HG03565 (cell line): ENCODE data around the gene NDUFAF3.
A peak's percentile ranks its signal among the peaks of the same experiment; 100 is the strongest.
"Not testable (repeated sequence)": the region's sequence is repeated elsewhere in the genome, so short reads cannot be mapped to it uniquely, and the experiment has no call there.

ENCODE experiments used
- ATAC-seq: cut with Tn5 transposase; IDR thresholded peaks from one replicate; pipeline ENCODE4 v1.9.1; 2021; ENCODE audit warnings: mild to moderate bottlenecking, moderate library complexity; ENCODE audit not compliant: unreplicated experiment

The NDUFAF3 gene

DNA sequence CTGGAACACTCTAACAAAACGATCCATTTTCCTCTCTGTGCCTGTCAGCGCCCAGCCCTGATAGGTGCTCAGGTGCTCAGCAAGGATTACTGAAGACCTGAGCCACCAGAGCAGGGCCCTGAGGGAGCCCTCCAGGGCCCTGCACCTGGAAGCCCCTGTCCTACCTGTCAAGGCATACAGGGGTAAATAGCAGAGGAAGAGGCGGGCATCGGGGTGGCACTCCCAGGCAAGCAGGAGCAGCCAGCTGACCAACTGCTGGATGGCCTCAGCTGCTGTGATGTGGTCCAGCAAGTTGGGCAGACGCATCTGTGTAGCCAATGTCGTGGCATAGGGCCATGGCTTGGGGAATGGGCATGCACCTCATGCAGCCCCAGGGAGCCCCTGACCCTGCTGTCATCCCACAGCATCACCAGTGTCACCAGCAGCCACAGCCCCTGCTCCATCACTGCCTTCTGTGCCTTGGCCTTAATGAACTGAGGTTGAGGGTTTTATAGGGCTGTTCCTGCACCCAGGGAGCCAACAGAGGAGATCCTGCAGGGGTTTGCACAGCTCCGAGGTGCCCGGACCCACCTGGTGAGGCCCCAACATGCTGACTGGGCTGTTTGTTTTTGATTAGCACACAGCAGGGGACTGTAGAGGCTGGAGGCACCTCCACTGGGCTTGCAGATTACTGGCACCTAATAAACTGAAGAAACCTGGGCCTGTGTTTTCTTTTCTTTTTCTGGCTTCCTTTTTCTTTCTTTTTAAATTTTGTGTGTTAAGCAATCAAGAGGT lies 22.6 kb upstream of the NDUFAF3 start:
- ATAC-seq: no peak

DNA sequence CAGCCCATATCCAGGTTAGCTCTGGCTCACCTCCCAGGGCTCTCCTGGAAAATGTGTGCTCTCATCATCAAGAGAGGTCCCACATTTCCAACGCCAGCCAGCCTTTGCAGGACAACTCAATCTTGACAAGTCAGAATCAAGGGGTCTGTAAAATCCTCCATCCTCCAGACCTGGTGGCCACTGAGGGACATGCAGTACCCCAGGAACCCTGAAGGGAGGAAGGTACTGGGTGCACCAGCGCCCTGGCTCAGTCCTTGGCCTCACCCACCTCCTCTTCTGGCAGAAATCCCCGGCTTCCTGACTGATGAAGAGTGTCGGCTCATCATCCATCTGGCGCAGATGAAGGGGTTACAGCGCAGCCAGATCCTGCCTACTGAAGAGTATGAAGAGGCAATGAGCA lies 20.8 kb upstream of the NDUFAF3 start:
- no peak for ATAC-seq

DNA sequence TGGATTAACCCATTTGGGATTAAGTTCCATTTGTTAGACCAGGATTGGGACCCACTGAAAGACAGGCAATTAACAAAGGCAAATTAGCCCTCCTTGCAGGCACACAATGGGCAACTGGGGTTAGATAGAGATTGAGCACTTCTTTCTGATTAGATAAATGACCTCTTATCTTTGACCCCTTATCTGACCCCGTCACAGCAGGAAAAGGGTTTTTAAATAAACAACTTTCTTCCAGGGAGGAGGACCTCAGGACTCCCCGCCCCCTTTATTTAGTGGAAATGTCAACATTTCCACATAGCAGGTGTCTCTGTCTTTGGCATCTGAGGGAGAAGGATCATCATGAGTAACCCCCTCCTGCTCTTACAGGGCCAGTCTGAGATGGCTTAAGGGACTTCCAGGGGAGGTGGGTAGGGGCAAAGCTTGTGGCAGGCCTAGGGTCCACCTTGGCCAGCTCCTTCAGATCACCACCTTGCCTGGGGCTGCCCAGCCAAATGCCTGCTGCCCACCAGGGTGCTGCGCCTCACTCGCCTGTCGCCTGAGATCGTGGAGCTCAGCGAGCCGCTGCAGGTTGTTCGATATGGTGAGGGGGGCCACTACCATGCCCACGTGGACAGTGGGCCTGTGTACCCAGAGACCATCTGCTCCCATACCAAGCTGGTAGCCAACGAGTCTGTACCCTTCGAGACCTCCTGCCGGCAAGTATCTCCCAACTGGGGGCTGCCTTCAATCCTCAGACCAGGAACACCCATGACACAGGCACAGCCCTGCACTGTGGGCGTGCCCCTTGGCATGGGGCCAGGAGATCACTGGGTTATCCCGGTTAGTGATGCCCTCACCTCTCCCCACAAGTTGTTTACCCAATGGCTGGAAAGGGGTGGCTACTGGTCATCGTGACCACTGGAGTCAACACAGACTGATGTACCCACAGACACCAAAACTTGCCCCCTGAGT lies 17.3 kb upstream of the NDUFAF3 start:
- no peak for ATAC-seq

- ATAC-seq: no peak
Observed at GRCh38 chr3:49005303-49005680, 16.6 kb upstream of the NDUFAF3 start.

GRCh38 chr3:49005998-49006397 lies 15.9 kb upstream of the NDUFAF3 start:
- ATAC-seq: no peak

DNA sequence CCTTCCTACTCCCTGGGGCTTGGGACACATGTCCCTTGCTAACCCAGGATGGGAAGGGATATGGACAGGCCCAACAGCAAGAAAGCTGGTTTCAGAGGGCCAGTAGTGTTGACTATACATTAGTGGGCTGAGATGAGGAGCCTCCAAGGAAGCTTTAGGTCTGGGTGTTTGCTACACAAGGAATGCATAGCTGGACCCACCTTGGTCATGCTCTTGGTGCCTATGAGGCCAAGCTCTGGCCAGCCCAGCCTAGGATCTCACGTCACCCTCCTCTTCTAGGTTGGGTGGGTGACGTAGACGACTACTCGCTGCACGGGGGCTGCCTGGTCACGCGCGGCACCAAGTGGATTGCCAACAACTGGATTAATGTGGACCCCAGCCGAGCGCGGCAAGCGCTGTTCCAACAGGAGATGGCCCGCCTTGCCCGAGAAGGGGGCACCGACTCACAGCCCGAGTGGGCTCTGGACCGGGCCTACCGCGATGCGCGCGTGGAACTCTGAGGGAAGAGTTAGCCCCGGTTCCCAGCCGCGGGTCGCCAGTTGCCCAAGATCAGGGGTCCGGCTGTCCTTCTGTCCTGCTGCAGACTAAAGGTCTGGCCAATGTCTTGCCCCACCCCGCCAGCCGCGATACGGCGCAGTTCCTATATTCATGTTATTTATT lies 15.4 kb upstream of the NDUFAF3 start:
- ATAC-seq: no peak

GRCh38 chr3:49007068-49007770 lies 14.7 kb upstream of the NDUFAF3 start, which contains the start of gene WDR6:
Gene WDR6 (plus strand): TSS chr3:49007391. CDS start chr3:49007432, 41 bp downstream.
- ATAC-seq: peak; percentile 85

DNA sequence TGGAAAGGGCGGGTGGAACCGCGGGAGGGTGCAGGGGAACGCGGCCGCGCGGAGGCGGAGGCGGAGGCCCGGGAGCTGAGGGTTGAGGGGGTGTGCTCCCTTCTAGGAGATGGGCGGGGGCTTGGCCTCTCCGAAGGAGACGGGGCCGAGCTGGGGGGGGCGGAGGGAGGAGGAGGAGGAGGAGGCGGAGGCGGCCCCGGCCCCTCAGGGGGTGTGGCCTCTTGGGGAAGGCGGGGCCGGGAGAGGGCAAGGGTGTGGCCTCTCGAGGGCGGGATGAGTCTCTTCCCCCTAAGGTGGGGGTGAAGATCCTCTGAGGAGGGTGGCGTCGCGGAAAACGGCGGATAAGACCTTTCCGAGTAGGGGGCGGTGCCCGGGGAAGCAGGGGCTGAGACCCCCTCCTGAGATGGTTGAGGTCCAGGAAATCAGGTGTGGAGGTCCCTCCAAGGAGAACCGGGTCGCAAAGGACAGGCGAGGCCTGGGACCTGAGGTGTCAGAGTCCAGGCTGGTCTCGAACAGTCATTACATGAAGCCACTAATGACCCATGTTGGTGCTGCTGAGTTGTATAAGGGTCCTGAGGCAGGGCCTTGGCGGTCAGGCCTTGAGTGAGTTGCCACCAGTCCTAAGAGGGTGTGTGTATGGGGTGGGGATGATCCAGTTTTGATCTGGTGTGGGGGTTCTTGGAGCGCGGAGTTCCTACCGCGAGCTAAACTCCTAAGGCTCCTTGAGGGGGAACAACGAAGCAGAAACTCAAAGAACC lies 14.0 kb upstream of the NDUFAF3 start:
- peak; percentile 22 for ATAC-seq

DNA sequence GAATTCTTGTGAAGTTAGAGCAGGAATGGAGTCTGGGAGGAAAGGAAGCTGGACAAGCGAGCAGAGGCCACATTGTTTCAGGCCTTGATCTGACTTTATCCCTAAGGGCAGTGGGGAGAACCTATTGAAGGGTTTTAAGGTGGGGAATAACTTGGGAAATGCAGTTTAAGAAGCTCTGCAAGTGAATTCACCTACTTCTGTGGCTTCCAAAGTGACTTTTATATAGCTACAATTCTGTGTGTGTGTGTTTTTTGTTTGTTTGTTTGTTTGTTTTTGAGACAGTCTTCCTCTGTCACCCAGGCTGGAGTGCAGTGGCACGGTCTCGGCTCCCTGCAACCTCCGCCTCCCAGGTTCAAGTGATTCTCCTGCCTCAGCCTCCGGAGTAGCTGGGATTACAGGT lies 13.3 kb upstream of the NDUFAF3 start:
- ATAC-seq: not testable (repeated sequence)

DNA sequence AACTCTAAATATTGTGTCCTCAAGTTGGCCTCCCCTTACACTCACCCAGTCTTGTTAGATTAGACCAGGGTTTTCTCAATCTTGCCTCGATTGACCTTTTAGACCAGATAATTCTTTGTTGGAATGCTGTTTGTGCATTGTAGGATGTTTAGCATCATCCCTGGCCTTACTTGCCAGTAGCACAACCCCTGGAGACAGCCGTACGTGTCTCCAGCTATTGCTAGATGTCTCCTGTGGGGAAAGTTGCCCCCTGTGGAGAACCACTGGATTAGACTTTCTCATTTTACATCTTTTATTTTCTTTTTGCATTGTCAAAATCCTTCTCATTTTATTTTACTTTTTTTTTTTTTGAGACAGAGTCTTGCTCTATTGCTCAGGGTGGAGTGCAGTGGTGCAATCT lies 12.5 kb upstream of the NDUFAF3 start:
- no peak for ATAC-seq

DNA sequence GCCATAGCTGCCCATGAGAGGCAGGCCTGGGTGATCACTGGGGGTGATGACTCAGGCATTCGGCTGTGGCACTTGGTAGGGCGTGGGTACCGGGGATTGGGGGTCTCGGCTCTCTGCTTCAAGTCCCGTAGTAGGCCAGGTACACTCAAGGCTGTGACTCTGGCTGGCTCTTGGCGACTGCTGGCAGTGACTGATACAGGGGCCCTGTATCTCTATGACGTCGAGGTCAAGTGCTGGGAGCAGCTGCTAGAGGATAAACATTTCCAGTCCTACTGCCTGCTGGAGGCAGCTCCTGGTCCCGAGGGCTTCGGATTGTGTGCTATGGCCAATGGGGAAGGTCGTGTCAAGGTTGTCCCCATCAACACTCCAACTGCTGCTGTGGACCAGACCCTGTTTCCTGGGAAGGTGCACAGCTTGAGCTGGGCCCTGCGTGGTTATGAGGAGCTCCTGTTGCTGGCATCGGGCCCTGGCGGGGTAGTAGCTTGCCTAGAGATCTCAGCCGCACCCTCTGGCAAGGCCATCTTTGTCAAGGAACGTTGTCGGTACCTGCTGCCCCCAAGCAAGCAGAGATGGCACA lies 9.4 kb upstream of the NDUFAF3 start:
- no peak for ATAC-seq

GRCh38 chr3:49013113-49013737 lies 8.7 kb upstream of the NDUFAF3 start:
- ATAC-seq: no peak

DNA sequence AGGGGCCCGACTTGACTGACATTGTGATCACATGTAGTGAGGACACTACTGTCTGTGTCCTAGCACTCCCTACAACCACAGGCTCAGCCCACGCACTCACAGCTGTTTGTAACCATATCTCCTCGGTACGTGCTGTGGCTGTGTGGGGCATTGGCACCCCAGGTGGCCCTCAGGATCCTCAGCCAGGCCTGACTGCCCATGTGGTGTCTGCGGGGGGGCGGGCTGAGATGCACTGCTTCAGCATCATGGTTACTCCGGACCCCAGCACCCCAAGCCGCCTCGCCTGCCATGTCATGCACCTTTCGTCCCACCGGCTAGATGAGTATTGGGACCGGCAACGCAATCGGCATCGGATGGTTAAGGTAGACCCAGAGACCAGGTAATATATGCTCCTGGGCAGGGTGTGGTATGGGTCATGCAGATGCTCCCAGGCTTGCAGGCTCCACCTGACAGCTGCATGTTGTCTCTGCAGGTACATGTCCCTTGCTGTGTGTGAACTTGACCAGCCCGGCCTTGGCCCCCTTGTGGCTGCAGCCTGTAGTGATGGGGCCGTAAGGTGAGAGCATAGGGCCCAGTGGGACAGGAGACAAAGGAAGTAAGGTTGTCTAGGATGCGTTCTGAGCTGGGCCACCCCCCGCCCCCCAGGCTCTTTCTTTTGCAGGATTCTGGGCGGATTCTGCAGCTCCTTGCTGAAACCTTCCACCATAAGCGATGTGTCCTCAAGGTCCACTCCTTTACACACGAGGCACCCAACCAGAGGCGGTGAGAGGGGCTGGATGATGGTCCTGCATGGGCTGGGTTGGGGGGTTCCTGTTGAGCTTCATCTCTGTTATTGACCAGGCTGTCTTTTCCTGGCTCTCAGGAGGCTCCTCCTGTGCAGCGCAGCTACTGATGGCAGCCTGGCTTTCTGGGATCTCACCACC lies 7.9 kb upstream of the NDUFAF3 start:
- ATAC-seq: no peak

- ATAC-seq: no peak
Observed at GRCh38 chr3:49015072-49015471, 6.8 kb upstream of the NDUFAF3 start.

GRCh38 chr3:49015765-49016164 lies 6.2 kb upstream of the NDUFAF3 start:
- no peak for ATAC-seq

- no peak for ATAC-seq
Observed at GRCh38 chr3:49016414-49017228, 5.3 kb upstream of the NDUFAF3 start.

GRCh38 chr3:49017229-49017970 lies 4.5 kb upstream of the NDUFAF3 start:
- ATAC-seq: no peak
